HepG2 (cell line): Measurements from ENCODE around the gene MTCH1.

Experiments
- CAMTA2 ChIP-seq: sonication (generic); formaldehyde crosslinking; IDR thresholded peaks from 2 replicates; pipeline ENCODE4 v1.4.0; 2020; ENCODE audit warnings: mild to moderate bottlenecking, missing genetic modification reagents, borderline replicate concordance
- ISX ChIP-seq: sonication (generic); formaldehyde crosslinking; conservative IDR thresholded peaks from 2 replicates; pipeline ENCODE4 v1.5.0; 2020; ENCODE audit warnings: missing genetic modification reagents
- JDP2 ChIP-seq: sonication (generic); formaldehyde crosslinking; IDR thresholded peaks from 2 replicates; pipeline ENCODE4 v1.8.1; 2022; ENCODE audit warnings: missing genetic modification reagents, borderline replicate concordance
- JUNB ChIP-seq: sonication (generic); formaldehyde crosslinking; IDR thresholded peaks from 2 replicates; pipeline ENCODE4 v1.8.0; 2022; ENCODE audit warnings: missing genetic modification reagents, mild to moderate bottlenecking, borderline replicate concordance
- MYC ChIP-seq: sonication (generic); formaldehyde crosslinking; IDR thresholded peaks from 2 replicates; pipeline ENCODE4 v1.9.0; 2021; ENCODE audit warnings: missing genetic modification reagents, borderline replicate concordance
- NR2F6 ChIP-seq, 2 experiments: IDR thresholded peaks; 2 replicates each; pipeline ENCODE4 v1.6.1; 2016; ENCODE audit warnings: antibody characterized with exemption in 1 of 2, mild to moderate bottlenecking in 1 of 2
- POLR2A ChIP-seq, 2 experiments: IDR thresholded peaks; 2 replicates each; pipeline ENCODE4 v1.6.1; 2011; ENCODE audit warnings: low read depth in 2 of 2, low read length in 2 of 2, mild to moderate bottlenecking in 1 of 2, moderate library complexity in 1 of 2; ENCODE audit not compliant: insufficient read depth in 1 of 2
- POLR2AphosphoS5 ChIP-seq: IDR thresholded peaks from 2 replicates; pipeline ENCODE4 v1.6.1; 2012; ENCODE audit warnings: low read depth, low read length
- YY1 ChIP-seq: IDR thresholded peaks from 2 replicates; pipeline ENCODE4 v1.6.1; 2011; ENCODE audit warnings: low read length, low read depth, moderate library complexity, mild to moderate bottlenecking; ENCODE audit not compliant: insufficient read depth, insufficient replicate concordance
- ZNF329 ChIP-seq: sonication (generic); formaldehyde crosslinking; IDR thresholded peaks from 2 replicates; pipeline ENCODE4 v1.9.0; 2021; ENCODE audit warnings: low read depth, mild to moderate bottlenecking, missing genetic modification reagents
- ZNF383 ChIP-seq: sonication (generic); formaldehyde crosslinking; IDR thresholded peaks from 2 replicates; pipeline ENCODE4 v1.4.0; 2020; ENCODE audit warnings: missing genetic modification reagents, mild to moderate bottlenecking, borderline replicate concordance

DNA sequence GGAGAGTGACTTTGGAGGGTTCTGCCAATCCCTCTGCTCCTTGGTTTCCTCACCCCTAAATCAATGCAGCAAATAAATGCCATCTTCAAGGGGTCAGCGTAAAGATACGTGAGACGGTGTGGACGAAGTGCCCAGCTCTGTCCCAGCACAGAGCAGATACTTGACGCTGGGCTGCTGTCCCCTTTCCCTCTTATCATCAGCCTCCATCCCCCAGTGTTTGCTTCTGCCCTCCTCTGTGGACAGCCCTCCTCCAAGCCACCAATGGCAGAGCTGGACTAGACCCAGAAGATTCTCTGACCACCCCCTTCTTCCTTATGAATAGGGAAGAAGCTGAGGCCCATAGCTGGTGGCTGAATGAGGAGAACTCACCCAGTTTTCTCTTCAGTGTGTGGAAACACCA, 49.2 kb downstream of the MTCH1 start:
- TF ChIP-seq JDP2 (CRISPR knock-in tag): no peak
- TF ChIP-seq JUNB (CRISPR knock-in tag): no peak
- TF ChIP-seq YY1: no peak
- TF ChIP-seq ZNF383 (CRISPR knock-in tag): no peak
- no peak for TF ChIP-seq ZNF329 (CRISPR knock-in tag)
- no peak for TF ChIP-seq CAMTA2 (CRISPR knock-in tag)
- no peak for TF ChIP-seq POLR2AphosphoS5
- no peak for TF ChIP-seq ISX (CRISPR knock-in tag)
- no peak for TF ChIP-seq MYC (CRISPR knock-in tag)
- TF ChIP-seq POLR2A (IDR thresholded peaks at IDR 0.05; ENCODE audit: insufficient read depth in 1 of 2, low read depth in 2 of 2, low read length in 2 of 2): no peak
- no peak for TF ChIP-seq NR2F6 (IDR thresholded peaks at IDR 0.05)
- TF ChIP-seq NR2F6 (CRISPR knock-in tag; IDR thresholded peaks at IDR 0.05): no peak
